ENCODE measurements around the gene DENND2A.
A peak's percentile ranks its signal among the peaks of the same experiment; 100 is the strongest.

DNA sequence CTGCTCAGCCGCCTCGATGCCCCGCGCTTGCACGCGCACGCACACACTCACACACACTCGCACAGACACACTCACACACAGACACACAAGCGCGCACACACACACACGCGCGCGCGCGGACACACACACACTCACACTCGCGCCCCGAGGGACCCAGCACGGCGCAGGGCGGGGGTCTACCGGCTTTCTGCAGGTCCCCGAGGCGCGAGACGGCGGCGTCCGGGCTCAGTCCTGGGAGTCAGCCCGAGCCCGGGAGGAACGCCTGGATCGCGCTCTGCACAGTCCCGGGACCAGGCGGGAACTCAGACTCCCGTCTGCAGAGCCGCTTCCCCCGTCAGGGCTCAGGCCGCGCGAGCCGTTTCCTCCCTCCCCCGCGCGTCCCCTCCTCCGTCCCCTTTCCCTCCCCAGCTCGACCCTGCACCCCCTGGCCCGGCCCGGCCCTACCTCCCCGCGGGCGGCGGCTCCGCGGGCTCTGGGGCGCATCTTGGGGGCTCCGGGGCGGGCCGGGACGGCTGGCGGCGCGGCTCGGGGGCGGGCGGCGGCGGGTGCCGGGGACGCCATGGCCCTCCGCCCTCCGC, 464 bp downstream of the DENND2A start:
- TF ChIP-seq, protein P1, sequence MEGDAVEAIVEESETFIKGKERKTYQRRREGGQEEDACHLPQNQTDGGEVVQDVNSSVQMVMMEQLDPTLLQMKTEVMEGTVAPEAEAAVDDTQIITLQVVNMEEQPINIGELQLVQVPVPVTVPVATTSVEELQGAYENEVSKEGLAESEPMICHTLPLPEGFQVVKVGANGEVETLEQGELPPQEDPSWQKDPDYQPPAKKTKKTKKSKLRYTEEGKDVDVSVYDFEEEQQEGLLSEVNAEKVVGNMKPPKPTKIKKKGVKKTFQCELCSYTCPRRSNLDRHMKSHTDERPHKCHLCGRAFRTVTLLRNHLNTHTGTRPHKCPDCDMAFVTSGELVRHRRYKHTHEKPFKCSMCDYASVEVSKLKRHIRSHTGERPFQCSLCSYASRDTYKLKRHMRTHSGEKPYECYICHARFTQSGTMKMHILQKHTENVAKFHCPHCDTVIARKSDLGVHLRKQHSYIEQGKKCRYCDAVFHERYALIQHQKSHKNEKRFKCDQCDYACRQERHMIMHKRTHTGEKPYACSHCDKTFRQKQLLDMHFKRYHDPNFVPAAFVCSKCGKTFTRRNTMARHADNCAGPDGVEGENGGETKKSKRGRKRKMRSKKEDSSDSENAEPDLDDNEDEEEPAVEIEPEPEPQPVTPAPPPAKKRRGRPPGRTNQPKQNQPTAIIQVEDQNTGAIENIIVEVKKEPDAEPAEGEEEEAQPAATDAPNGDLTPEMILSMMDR (conservative IDR thresholded peaks at IDR 0.05; ENCODE audit: low read depth, low read length), result no peak
- no peak for TF ChIP-seq RCOR1 (IDR thresholded peaks at IDR 0.05; ENCODE audit: insufficient replicate concordance, low read length)
- TF ChIP-seq POLR2A (IDR thresholded peaks at IDR 0.05; ENCODE audit: low read depth, low read length), result peak; percentile 36

All from IMR-90 (cell line).